ENCODE results near the gene ADGRG6. TPM values are rescaled to one million over a fixed set of nuclear protein-coding genes. Genes with fewer than 3 reads are reported as not detected.
A peak's percentile ranks its signal among the peaks of the same experiment; 100 is the strongest.

ADGRG6 gene
- total RNA-seq, 1 donor from 2014 or later: 0.39 TPM

GRCh38 chr6:142443532-142443931, 141.7 kb downstream of the ADGRG6 start:
- H3K4me3 Mint-ChIP-seq: no peak overlapping the region
- H3F3A ChIP-seq (ENCODE audit: low read depth): no peaks in the 10 kb centered on the region
- H3K27ac Mint-ChIP-seq: no peak overlapping the region

GRCh38 chr6:142444376-142444775, 142.6 kb downstream of the ADGRG6 start:
- H4K20me1 ChIP-seq (ENCODE audit: low read depth): no peaks in the 10 kb centered on the region
- H3K27ac ChIP-seq: no peak overlapping the region
- H3K27me3 Mint-ChIP-seq (ENCODE audit: insufficient read depth, low read depth): no peaks in the 10 kb centered on the region
- peak overlapping the region; percentile 26 for H2AFZ ChIP-seq (replicated peaks)
- no peak overlapping the region for H3K4me3 ChIP-seq
- no peaks in the 10 kb centered on the region for H3K36me3 Mint-ChIP-seq
- no peak for DNase-seq (ENCODE audit: low spot score)
- TF ChIP-seq CTCF (IDR thresholded peaks at IDR 0.05) (no peak), EZH2 (IDR thresholded peaks at IDR 0.05) (no peak), EZH2phosphoT487 (IDR thresholded peaks at IDR 0.05) (no peak)
- H3K4me1 Mint-ChIP-seq: peaks cover 20% of the 10 kb centered on the region
- H3K4me2 ChIP-seq: no peak overlapping the region
- H3F3A ChIP-seq (ENCODE audit: low read depth): no peaks in the 10 kb centered on the region
- H3K4me3 Mint-ChIP-seq: no peak overlapping the region
- H3K9me3 Mint-ChIP-seq: no peaks in the 10 kb centered on the region
- peaks cover 5% of the 10 kb centered on the region for H3K4me1 ChIP-seq
- no peaks in the 10 kb centered on the region for H3K79me2 ChIP-seq (ENCODE audit: low read depth)
- H3K9me3 ChIP-seq (ENCODE audit: low read depth): no peaks in the 10 kb centered on the region
- H3K27ac Mint-ChIP-seq: no peak overlapping the region
- H3K27me3 ChIP-seq: no peaks in the 10 kb centered on the region
- no peak overlapping the region for H3K9ac ChIP-seq
- no peaks in the 10 kb centered on the region for H3K36me3 ChIP-seq

More at GRCh38 chr6:142443532-142443931, 141.7 kb downstream of the ADGRG6 start:
- H3K4me2 ChIP-seq: no peak overlapping the region
- H3K79me2 ChIP-seq (ENCODE audit: low read depth): no peaks in the 10 kb centered on the region
- H3K9me3 Mint-ChIP-seq: no peaks in the 10 kb centered on the region
- no peak overlapping the region for H2AFZ ChIP-seq (replicated peaks)
- H3K9ac ChIP-seq: no peak overlapping the region
- no peak overlapping the region for H3K4me3 ChIP-seq
- no peaks in the 10 kb centered on the region for H3K9me3 ChIP-seq (ENCODE audit: low read depth)
- H3K27me3 ChIP-seq: no peaks in the 10 kb centered on the region
- H3K4me1 ChIP-seq: peaks cover 5% of the 10 kb centered on the region
- peaks cover 20% of the 10 kb centered on the region for H3K4me1 Mint-ChIP-seq
- no peak overlapping the region for H3K27ac ChIP-seq
- no peaks in the 10 kb centered on the region for H3K27me3 Mint-ChIP-seq (ENCODE audit: insufficient read depth, low read depth)
- no peak for DNase-seq (ENCODE audit: low spot score)
- TF ChIP-seq CTCF (IDR thresholded peaks at IDR 0.05) (no peak), EZH2phosphoT487 (IDR thresholded peaks at IDR 0.05) (no peak), EZH2 (IDR thresholded peaks at IDR 0.05) (no peak)
- no peaks in the 10 kb centered on the region for H3K36me3 ChIP-seq
- H3K36me3 Mint-ChIP-seq: no peaks in the 10 kb centered on the region
- H4K20me1 ChIP-seq (ENCODE audit: low read depth): no peaks in the 10 kb centered on the region

GRCh38 chr6:142444881-142445301, 143.1 kb downstream of the ADGRG6 start:
- H3K4me1 Mint-ChIP-seq: peaks cover 20% of the 10 kb centered on the region
- no peaks in the 10 kb centered on the region for H3F3A ChIP-seq (ENCODE audit: low read depth)
- H3K4me3 ChIP-seq: no peak overlapping the region
- H3K36me3 ChIP-seq: no peaks in the 10 kb centered on the region
- H3K27ac ChIP-seq: no peak overlapping the region
- no peaks in the 10 kb centered on the region for H3K9me3 Mint-ChIP-seq
- no peaks in the 10 kb centered on the region for H3K36me3 Mint-ChIP-seq
- no peak for DNase-seq (ENCODE audit: low spot score)
- H3K4me2 ChIP-seq: no peak overlapping the region
- no peaks in the 10 kb centered on the region for H3K27me3 Mint-ChIP-seq (ENCODE audit: insufficient read depth, low read depth)
- H3K4me1 ChIP-seq: peaks cover 5% of the 10 kb centered on the region
- no peak overlapping the region for H3K9ac ChIP-seq
- H2AFZ ChIP-seq (replicated peaks): peak overlapping the region; percentile 26
- H3K4me3 Mint-ChIP-seq: no peak overlapping the region
- H3K27ac Mint-ChIP-seq: no peak overlapping the region
- H3K27me3 ChIP-seq: no peaks in the 10 kb centered on the region
- H3K9me3 ChIP-seq (ENCODE audit: low read depth): no peaks in the 10 kb centered on the region
- H4K20me1 ChIP-seq (ENCODE audit: low read depth): no peaks in the 10 kb centered on the region
- H3K79me2 ChIP-seq (ENCODE audit: low read depth): no peaks in the 10 kb centered on the region
- no peak for TF ChIP-seq EZH2phosphoT487 (IDR thresholded peaks at IDR 0.05)
- no peak for TF ChIP-seq CTCF (IDR thresholded peaks at IDR 0.05)
- no peak for TF ChIP-seq EZH2 (IDR thresholded peaks at IDR 0.05)
